COLO829 (cell line): ENCODE data around the gene ZNF578.
"Not testable (repeated sequence)": the region's sequence is repeated elsewhere in the genome, so short reads cannot be mapped to it uniquely, and the experiment has no call there.

Source experiments
- DNase-seq: peaks from one replicate; pipeline ENCODE4 v3.0.0; 2012; ENCODE audit warnings: low spot score

ZNF578 gene

DNA sequence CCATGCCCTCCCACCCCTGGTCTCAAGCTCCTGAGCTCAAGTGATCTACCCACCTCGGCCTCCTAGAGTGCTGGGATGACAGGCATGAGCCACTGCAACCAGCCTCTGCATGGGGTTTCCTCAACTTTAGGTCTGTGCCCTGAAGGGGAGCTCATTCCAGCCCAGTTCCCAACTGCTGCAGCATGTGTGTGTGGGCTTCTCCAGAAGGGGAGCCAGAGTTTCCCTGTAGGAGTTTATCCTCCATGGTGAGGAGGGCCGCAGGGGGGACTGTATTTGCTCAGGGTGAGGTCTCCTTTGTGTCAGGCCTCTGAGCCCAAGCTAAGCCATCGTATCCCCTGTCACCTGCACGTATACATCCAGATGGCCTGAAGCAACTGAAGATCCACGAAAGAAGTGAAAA is 62.8 kb downstream of the ZNF578 start:
- DNase-seq = no peak

GRCh38 chr19:52518646-52519045 is 65.3 kb downstream of the ZNF578 start:
- DNase-seq = no peak

- DNase-seq = not testable (repeated sequence)
Observed at GRCh38 chr19:52519175-52519574, 65.8 kb downstream of the ZNF578 start.

- DNase-seq = no peak
Observed at GRCh38 chr19:52520013-52520412, 66.7 kb downstream of the ZNF578 start.

DNA sequence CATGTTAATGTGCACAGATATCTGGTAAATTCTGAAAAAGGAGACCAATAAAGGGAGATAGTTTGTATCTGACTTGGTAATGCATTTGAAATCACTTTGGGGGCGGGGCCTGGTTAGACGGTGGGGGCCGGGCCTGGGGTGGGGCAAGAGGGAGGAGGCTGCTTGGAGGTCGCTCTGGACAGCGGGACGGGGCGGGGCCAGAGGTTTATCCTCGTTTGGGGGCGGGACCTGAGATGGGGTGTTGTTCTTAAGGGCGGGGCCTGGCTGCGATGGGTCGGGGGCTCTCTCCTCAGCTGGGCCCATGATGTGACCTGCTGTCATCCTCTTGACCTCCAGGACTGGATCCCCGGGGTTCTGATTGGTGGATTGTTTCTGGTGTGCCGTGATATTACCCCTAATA is 69.2 kb downstream of the ZNF578 start:
- no peak for DNase-seq

- DNase-seq = no peak
Observed at GRCh38 chr19:52524086-52524485, 70.7 kb downstream of the ZNF578 start.

GRCh38 chr19:52527134-52527955 is 74.0 kb downstream of the ZNF578 start, which contains the start of gene ZNF808:
Gene ZNF808, plus strand, starts transcription at chr19:52527668. Its CDS starts 15,617 bp downstream, at chr19:52543285.
- DNase-seq = peak; percentile 64

DNA sequence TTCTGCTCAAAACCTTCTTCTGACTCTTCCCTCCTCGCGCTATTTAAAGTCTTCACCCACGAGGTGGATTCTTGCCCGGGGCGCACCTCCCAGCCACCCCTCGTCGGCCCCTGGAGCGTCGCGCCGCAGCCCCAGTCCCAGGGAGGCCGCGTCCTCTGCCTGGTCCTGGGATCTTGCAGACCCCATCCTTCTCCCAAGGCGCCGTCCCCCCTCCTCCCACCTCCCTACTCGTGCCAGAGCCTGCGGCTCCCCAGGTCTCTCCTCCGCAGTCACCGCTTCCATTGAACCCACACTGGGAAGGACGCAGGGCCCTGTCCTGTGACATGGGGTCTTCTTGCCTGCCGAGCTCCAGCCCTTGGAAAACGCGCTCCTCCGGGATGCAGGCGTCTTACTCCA is 74.6 kb downstream of the ZNF578 start:
- DNase-seq = no peak

GRCh38 chr19:52532480-52532879 is 79.1 kb downstream of the ZNF578 start:
- no peak for DNase-seq

- DNase-seq = no peak
Observed at GRCh38 chr19:52533901-52534300, 80.5 kb downstream of the ZNF578 start.

DNA sequence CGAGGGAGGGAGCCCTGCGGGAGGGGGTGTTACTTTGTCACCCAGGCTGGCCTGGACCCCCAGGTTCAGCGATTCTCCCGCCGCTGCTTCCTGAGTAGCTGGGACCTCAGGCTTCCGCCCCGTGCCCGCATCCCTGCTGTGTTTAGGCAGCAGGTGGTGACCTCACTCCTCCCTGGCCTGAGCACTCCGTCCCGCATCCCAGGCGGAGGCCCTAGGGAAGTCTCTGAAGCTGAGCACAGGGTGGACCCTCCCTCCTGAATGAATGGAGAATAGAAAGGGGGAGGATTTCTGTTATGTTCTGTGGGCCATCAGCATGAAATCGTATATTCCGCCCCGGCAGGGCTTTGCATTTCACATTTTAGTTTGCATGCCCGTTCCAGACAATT is 82.0 kb downstream of the ZNF578 start:
- DNase-seq = not testable (repeated sequence)

- DNase-seq = no peak
Observed at GRCh38 chr19:52535771-52536447, 82.6 kb downstream of the ZNF578 start.

- DNase-seq = no peak
Observed at GRCh38 chr19:52536448-52536800, 83.1 kb downstream of the ZNF578 start.

DNA sequence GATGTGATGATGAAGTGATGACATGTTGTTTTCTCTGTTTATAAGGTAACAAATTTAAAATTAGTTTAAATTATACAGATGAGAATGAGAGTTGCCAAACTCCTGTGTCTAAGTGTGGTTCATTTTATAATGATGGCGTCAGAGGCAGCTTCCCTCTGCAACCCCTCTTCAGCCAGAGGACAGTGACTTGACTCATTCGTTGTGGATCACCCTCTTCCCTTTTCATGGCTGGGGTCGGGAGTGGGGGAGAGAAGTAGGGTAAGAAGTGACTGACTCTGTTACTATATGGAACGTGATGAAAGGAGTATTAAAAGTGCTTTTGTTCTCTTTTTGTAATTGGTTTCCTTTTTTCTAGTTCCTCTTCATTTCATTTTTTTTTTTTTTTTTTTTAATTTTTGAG is 85.5 kb downstream of the ZNF578 start:
- DNase-seq = not testable (repeated sequence)

GRCh38 chr19:52541176-52541575 is 87.8 kb downstream of the ZNF578 start:
- not testable (repeated sequence) for DNase-seq

DNA sequence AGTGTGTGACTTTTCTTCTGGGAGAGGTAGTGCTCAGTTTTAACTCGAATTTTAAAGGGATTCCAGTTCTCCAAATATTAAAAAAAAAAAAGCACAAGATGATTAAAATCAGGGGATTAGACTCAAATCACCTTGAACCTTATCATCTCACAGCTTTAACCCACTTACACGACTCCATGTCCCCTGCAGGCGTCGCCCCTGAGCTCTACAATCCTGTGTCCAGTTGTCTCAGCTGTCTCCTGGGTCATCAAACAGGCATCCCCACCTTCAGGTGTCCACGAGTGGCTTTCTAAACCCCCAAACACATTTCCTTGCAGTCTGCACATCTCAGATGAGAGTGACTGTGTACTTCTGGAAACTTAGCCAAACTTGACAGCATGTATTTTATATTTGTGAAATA is 88.3 kb downstream of the ZNF578 start:
- no peak for DNase-seq

DNA sequence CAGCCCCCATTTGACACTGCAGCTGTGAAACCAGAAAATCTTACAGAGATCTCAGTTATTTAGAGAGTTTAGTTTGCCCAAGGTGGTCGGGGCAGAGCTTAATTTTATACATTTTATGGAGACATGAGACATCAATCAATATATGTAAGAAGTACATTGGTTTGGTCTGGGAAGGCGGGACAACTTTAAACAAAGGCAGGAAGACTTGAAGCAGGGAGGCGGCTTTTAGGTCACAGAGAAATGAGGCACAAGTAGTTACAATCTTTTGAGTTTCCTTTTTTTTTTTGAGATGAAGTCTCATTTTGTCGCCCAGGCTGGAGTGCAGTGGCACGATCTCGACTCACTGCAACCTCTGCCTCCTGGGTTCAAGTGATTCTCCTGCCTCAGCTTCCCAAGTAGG is 89.2 kb downstream of the ZNF578 start:
- not testable (repeated sequence) for DNase-seq

GRCh38 chr19:52542984-52543664 is 89.8 kb downstream of the ZNF578 start:
- no peak for DNase-seq

DNA sequence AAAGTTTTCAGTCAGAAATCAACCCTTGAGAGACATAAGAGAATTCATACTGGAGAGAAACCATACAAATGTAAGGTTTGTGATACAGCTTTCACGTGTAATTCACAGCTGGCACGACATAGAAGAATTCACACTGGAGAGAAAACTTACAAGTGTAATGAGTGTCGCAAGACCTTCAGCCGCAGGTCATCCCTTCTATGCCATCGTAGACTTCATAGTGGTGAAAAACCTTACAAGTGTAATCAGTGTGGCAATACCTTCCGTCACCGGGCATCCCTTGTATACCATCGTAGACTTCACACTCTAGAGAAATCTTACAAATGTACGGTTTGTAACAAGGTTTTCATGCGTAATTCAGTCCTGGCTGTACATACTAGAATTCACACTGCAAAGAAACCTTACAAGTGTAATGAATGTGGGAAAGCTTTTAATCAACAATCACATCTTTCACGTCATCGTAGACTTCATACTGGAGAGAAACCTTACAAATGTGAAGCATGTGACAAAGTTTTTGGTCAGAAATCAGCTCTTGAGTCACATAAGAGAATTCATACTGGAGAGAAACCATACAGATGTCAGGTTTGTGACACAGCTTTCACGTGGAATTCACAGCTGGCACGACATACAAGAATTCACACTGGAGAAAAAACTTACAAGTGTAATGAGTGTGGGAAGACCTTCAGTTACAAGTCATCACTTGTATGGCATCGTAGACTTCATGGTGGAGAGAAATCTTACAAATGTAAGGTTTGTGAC is 101.0 kb downstream of the ZNF578 start:
- no peak for DNase-seq

DNA sequence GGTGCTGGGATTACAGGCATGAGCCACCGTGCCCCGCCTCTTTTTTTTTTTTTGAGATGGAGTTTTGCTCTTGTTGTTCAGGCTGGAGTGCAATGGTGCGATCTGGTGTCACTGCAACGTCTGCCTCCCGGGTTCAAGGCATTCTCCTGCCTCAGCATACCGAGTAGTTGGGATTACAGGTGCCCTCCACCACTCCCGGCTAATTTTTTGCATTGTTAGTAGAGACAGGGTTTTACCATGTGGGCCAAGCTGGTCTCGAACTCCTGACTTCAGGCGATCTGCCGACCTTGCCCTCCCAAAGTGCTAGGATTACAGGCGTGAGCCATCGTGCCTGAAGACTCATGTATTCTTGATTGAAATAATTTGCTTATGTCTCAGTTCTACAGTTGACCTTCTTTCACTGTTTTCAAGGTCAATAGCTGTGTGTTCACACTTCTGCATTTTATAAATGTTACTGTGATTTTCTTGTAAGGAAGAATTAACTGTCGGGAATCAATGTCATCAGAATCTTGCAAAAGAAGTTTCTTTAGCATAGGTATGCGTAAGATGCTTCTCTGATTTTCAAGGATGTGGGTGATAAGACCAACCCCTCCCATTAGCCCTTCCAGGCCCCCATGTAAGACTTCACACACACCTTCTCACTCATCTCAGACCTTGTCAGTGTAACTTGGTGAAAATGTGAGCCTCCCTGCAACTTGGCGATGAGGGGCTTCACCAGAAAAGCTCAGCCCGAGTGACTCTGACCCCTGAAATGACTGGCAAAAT is 104.1 kb downstream of the ZNF578 start:
- DNase-seq = no peak

- DNase-seq = not testable (repeated sequence)
Observed at GRCh38 chr19:52558732-52559445, 105.5 kb downstream of the ZNF578 start.
